ENCODE measurements around the gene PRDM2. TPM values are rescaled to one million over a fixed set of nuclear protein-coding genes. Genes with fewer than 3 reads are reported as not detected.

PRDM2 gene
- total RNA-seq, 4 donors from 2014 or later: 34.7 to 70.1 (median 53.0) TPM

DNA sequence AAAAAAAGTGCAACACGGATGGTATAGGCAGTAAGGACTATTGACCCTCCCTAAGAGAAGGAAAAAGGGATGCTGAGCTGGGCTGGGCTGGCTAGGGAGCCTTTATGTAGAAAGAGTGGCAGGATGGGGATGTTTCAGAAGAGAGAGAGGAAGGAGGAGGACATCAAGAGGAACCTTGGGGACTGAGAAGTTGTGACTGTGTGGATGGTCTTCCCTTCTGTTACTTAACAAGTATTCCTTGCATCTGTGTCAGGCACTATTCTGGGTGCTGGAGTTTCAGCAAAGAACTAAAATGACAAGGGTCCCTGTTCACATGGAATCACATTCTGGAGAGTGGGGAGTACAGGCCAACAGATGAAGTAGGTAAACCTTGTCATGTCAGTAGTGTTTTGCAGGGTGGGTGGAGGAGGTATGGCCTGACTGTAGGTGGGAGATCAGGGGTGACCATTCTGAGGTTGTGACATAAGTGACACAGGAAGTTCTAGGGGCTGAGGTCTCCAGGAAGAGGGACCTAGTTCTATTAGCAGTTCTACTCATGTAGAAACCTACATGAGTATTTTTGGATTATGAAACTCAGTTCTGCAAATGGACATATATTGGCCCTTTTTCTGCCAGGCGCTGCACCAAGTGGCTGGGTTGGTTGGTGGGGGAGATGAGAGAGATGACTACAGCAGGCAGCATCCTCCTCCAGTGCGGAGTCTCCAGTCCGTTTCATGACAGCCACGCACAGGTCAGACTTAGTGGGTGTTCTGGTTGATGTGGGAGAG is 53.8 kb downstream of the PRDM2 start:
- H3K36me3 ChIP-seq: no peaks in the 10 kb centered on the region
- H3K27me3 ChIP-seq: no peaks in the 10 kb centered on the region
- TF ChIP-seq, protein P1, sequence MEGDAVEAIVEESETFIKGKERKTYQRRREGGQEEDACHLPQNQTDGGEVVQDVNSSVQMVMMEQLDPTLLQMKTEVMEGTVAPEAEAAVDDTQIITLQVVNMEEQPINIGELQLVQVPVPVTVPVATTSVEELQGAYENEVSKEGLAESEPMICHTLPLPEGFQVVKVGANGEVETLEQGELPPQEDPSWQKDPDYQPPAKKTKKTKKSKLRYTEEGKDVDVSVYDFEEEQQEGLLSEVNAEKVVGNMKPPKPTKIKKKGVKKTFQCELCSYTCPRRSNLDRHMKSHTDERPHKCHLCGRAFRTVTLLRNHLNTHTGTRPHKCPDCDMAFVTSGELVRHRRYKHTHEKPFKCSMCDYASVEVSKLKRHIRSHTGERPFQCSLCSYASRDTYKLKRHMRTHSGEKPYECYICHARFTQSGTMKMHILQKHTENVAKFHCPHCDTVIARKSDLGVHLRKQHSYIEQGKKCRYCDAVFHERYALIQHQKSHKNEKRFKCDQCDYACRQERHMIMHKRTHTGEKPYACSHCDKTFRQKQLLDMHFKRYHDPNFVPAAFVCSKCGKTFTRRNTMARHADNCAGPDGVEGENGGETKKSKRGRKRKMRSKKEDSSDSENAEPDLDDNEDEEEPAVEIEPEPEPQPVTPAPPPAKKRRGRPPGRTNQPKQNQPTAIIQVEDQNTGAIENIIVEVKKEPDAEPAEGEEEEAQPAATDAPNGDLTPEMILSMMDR (IDR thresholded peaks at IDR 0.05): no peak
- no peak for TF ChIP-seq POLR2A (IDR thresholded peaks at IDR 0.05)
- H3K9me3 ChIP-seq: no peaks in the 10 kb centered on the region
- peaks cover 0 to 36% (median 0%) of the 10 kb centered on the region in 4 donors for H3K4me1 ChIP-seq
- H3K27ac ChIP-seq: no peak overlapping the region
- DNase-seq: no peak
- no peak overlapping the region for H3K4me3 ChIP-seq

DNA sequence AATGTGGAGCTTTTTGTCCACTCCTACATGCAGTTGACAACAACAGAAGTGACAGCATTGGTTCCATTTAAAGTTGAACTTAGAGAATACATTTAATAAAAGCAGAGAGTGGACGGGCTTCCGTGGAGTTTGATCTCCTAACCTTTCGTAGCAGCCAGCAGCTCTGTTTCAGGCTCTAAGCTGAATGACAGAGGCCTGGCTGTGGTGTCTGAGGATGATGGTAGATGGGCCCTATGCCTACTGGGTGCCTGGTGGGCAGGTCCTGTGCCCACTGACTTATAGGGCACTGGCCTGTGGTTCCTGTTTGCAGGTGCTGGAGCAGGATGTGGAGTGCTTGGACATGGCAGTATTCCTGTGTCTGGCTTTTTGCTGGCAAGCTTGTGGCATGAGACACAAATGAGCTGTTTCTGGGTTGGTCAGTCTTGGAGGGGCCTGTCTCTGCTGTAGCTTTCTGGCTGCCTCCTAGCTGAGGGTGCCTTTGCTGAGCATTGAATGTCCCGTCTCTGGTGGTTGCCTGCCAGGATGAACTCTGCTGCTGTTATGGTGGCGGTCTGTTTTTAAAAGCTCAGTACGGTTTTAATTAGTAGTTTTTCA is 54.6 kb downstream of the PRDM2 start:
- no peak for TF ChIP-seq POLR2A (IDR thresholded peaks at IDR 0.05)
- TF ChIP-seq, protein P1 (IDR thresholded peaks at IDR 0.05): no peak

DNA sequence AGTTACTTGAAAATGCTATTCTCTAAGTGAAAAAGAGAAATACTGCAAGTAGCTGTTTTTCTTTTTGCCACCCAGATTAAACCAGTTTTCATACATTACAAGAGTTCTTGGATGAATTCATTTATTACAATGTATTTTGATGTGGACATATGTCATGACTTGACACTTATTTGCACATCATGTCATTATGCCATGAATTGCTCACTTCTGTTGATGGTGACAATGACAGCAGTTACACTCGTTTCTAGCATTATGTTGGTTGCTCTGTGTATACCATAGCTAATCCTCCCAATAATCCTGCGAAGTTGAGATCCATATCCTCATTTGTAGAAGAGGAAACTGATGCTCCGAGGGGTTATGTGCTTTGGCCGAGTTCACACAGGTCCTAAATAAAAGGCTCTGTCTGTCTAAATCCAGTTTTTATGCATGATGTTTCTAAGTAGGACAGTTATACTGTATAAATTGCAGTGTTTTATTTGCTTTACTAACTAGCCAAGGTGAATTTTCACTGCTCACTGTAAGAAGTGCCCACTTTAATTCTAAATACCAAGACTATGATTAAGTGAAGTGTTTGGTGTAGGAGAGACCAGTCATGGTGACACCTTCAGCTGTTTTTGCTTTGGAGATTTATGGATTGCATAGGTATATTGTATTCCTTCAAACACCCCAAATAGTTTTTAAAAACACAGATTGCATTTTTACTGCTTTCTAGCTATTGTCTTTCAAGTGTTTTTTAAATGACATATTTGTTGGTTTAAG is 56.7 kb downstream of the PRDM2 start:
- TF ChIP-seq, protein P1 (IDR thresholded peaks at IDR 0.05): no peak
- no peak for TF ChIP-seq POLR2A (IDR thresholded peaks at IDR 0.05)
- no peaks in the 10 kb centered on the region for H3K27me3 ChIP-seq
- H3K36me3 ChIP-seq: no peaks in the 10 kb centered on the region
- peaks cover 0 to 20% (median under 1%) of the 10 kb centered on the region in 4 donors for H3K4me1 ChIP-seq
- DNase-seq: no peak
- H3K27ac ChIP-seq: no peak overlapping the region
- H3K9me3 ChIP-seq: no peaks in the 10 kb centered on the region
- no peak overlapping the region for H3K4me3 ChIP-seq

More for the DNA sequence above, 54.6 kb downstream of the PRDM2 start:
- Histone ChIP-seq H3K27ac (no peak overlapping the region), H3K4me3 (no peak overlapping the region), H3K9me3 (no peaks in the 10 kb centered on the region), H3K4me1 (peaks cover 0 to 36% (median 0%) of the 10 kb centered on the region in 4 donors), H3K36me3 (no peaks in the 10 kb centered on the region), H3K27me3 (no peaks in the 10 kb centered on the region)
- DNase-seq: no peak

DNA sequence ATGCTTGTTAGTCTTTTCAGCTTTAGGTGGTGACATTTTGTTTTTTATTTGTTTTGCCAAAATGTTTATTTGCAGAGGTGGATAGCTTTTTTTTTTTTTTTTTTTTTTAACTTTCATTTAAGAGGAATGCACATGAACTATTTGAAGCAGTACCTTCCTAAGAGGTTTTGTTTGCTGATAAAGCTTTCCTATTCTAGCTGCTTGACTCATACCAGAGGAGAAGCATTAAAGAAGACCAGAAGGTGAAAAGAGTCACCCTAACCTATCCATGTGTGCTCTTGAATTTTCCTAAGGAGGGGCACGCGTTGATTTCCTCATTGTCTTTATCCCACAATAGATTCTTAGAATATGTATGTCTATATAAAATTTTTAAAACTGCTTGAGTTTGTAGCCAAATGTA is 57.7 kb downstream of the PRDM2 start:
- Histone ChIP-seq H3K27me3 (no peaks in the 10 kb centered on the region), H3K4me3 (no peak overlapping the region), H3K27ac (no peak overlapping the region), H3K36me3 (no peaks in the 10 kb centered on the region), H3K4me1 (peaks cover 0 to 22% (median 5%) of the 10 kb centered on the region in 4 donors), H3K9me3 (no peaks in the 10 kb centered on the region)
- TF ChIP-seq, protein P1 (IDR thresholded peaks at IDR 0.05): no peak
- no peak for TF ChIP-seq POLR2A (IDR thresholded peaks at IDR 0.05)
- DNase-seq: no peak

DNA sequence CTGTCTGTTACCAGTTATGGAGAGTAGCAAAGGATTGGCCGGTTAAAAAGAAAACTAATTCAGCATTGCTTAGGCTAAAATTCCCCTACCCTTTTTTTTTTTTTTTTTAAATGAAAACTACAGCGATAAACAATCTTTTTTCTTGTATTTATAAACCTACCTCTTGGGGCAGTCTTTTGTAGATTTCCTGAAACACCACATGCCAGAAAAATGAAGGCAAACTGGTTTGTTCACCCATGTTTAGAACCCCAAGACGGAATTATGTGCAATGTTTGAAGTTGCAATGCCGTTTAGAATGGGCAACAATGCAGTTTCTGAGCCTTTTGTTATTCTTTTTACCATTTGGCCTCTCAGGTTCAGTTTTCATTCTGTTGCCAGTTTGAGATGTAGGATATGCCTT is 59.1 kb downstream of the PRDM2 start:
- Histone ChIP-seq H3K27me3 (no peaks in the 10 kb centered on the region), H3K4me3 (no peak overlapping the region), H3K4me1 (peaks cover 0 to 22% (median 5%) of the 10 kb centered on the region in 4 donors), H3K36me3 (no peaks in the 10 kb centered on the region), H3K27ac (no peak overlapping the region), H3K9me3 (no peaks in the 10 kb centered on the region)
- no peak for DNase-seq
- TF ChIP-seq, protein P1 (IDR thresholded peaks at IDR 0.05): no peak
- no peak for TF ChIP-seq POLR2A (IDR thresholded peaks at IDR 0.05)

Measured in Peyer's patch (tissue), 4 donors.